ENCODE results near the gene ACER2. TPM values are rescaled to one million over a fixed set of nuclear protein-coding genes. Genes with fewer than 3 reads are reported as not detected.
A peak's percentile ranks its signal among the peaks of the same experiment; 100 is the strongest.
"Not testable (repeated sequence)": the region's sequence is repeated elsewhere in the genome, so short reads cannot be mapped to it uniquely, and the experiment has no call there.

ACER2 gene
- total RNA-seq, 1 donor from 2014 or later: 8.4 TPM

- Mint-ChIP-seq H3K27me3 (no peaks in the 10 kb centered on the region), H3K9me3 (ENCODE audit: low read depth) (peaks cover 5% of the 10 kb centered on the region), H3K27ac (peak overlapping the region; percentile 31), H3K4me3 (ENCODE audit: low read depth) (no peak overlapping the region), H3K4me1 (ENCODE audit: low read depth) (no peaks in the 10 kb centered on the region), H3K36me3 (ENCODE audit: insufficient read depth) (no peaks in the 10 kb centered on the region)
- no peak for DNase-seq (ENCODE audit: low spot score, unreplicated experiment)
- TF ChIP-seq CTCF (IDR thresholded peaks at IDR 0.05; ENCODE audit: unreplicated experiment): no peak
Measured at GRCh38 chr9:19387317-19387716, 21.5 kb upstream of the ACER2 start.

GRCh38 chr9:19389539-19389938 is 19.3 kb upstream of the ACER2 start:
- H3K4me3 Mint-ChIP-seq (ENCODE audit: low read depth); DNase-seq (ENCODE audit: low spot score, unreplicated experiment); H3K27ac Mint-ChIP-seq; H3K36me3 Mint-ChIP-seq (ENCODE audit: insufficient read depth); H3K9me3 Mint-ChIP-seq (ENCODE audit: low read depth); H3K4me1 Mint-ChIP-seq (ENCODE audit: low read depth); H3K27me3 Mint-ChIP-seq: not testable (repeated sequence)

GRCh38 chr9:19397845-19398244 is 11.0 kb upstream of the ACER2 start:
- Mint-ChIP-seq H3K36me3 (ENCODE audit: insufficient read depth) (peaks cover 4% of the 10 kb centered on the region), H3K9me3 (ENCODE audit: low read depth) (peaks cover 10% of the 10 kb centered on the region), H3K4me3 (ENCODE audit: low read depth) (no peak overlapping the region), H3K27me3 (no peaks in the 10 kb centered on the region), H3K27ac (peak overlapping the region; percentile 49), H3K4me1 (ENCODE audit: low read depth) (peaks cover 13% of the 10 kb centered on the region)
- TF ChIP-seq CTCF (IDR thresholded peaks at IDR 0.05; ENCODE audit: unreplicated experiment): no peak
- no peak for DNase-seq (ENCODE audit: low spot score, unreplicated experiment)

- H3K4me3 Mint-ChIP-seq (ENCODE audit: low read depth): not testable (repeated sequence)
Measured at GRCh38 chr9:19403231-19403630, 5.6 kb upstream of the ACER2 start.

GRCh38 chr9:19404283-19405075 is 4.3 kb upstream of the ACER2 start:
- Mint-ChIP-seq H3K9me3 (ENCODE audit: low read depth) (peaks cover 21% of the 10 kb centered on the region), H3K27me3 (peaks cover 5% of the 10 kb centered on the region), H3K4me3 (ENCODE audit: low read depth) (no peak overlapping the region), H3K36me3 (ENCODE audit: insufficient read depth) (peaks cover 8% of the 10 kb centered on the region), H3K27ac (no peak overlapping the region), H3K4me1 (ENCODE audit: low read depth) (peaks cover 5% of the 10 kb centered on the region)
- DNase-seq (ENCODE audit: low spot score, unreplicated experiment): no peak
- no peak for TF ChIP-seq CTCF (IDR thresholded peaks at IDR 0.05; ENCODE audit: unreplicated experiment)

More at GRCh38 chr9:19403231-19403630, 5.6 kb upstream of the ACER2 start:
- H3K36me3 Mint-ChIP-seq (ENCODE audit: insufficient read depth); DNase-seq (ENCODE audit: low spot score, unreplicated experiment); H3K4me1 Mint-ChIP-seq (ENCODE audit: low read depth); H3K27me3 Mint-ChIP-seq; H3K27ac Mint-ChIP-seq: not testable (repeated sequence)
- H3K9me3 Mint-ChIP-seq (ENCODE audit: low read depth): peaks cover 21% of the 10 kb centered on the region

GRCh38 chr9:19405771-19406170 is 3.0 kb upstream of the ACER2 start:
- H3K27me3 Mint-ChIP-seq: peaks cover 5% of the 10 kb centered on the region
- peaks cover 9% of the 10 kb centered on the region for H3K4me1 Mint-ChIP-seq (ENCODE audit: low read depth)
- H3K27ac Mint-ChIP-seq: no peak overlapping the region
- peaks cover 8% of the 10 kb centered on the region for H3K36me3 Mint-ChIP-seq (ENCODE audit: insufficient read depth)
- H3K4me3 Mint-ChIP-seq (ENCODE audit: low read depth): no peak overlapping the region
- no peak for DNase-seq (ENCODE audit: low spot score, unreplicated experiment)
- H3K9me3 Mint-ChIP-seq (ENCODE audit: low read depth): peaks cover 21% of the 10 kb centered on the region
- no peak for TF ChIP-seq CTCF (IDR thresholded peaks at IDR 0.05; ENCODE audit: unreplicated experiment)

All from progenitor cell of endocrine pancreas (in vitro differentiated cells).